IMR-90 (cell line): ENCODE measurements around the gene ZNF521. TPM values are rescaled to one million over a fixed set of nuclear protein-coding genes. Genes with fewer than 3 reads are reported as not detected.

Experiments
- ATAC-seq: fragments of 200-7000 bp; cut with Tn5 transposase; 2 replicates; pipeline ENCODE4 v1.9.1; 2020; ENCODE audit warnings: low read depth, mild to moderate bottlenecking, moderate library complexity
- BruUV-seq: library from RNA; stranded (reverse); fragments of 400-500 nt; replicated peaks from 2 replicates; lab custom pipeline; 2021; lab: Mats Ljungman, UMichigan
- CTCF ChIA-PET: fragments of 300-600 bp; formaldehyde crosslinking; extraction: SDS; loops from one replicate; lab custom pipeline; 2021; ENCODE audit warnings: antibody characterized with exemption; lab: Yijun Ruan, JAX
- POLR2A ChIA-PET: fragments of 300-600 bp; sonication (Branson Sonifier 250); formaldehyde crosslinking; loops from one replicate; lab custom pipeline; 2022; ENCODE audit warnings: antibody characterized with exemption; ENCODE audit not compliant: unreplicated experiment; lab: Charles Lee
- DNase-seq: peaks from one replicate; pipeline ENCODE4 v3.0.0; 2013
- H2AFZ ChIP-seq: replicated peaks from 2 replicates; pipeline ENCODE3; 2013; ENCODE audit warnings: low read length, mild to moderate bottlenecking; ENCODE audit not compliant: poor library complexity
- H2AK5ac ChIP-seq: 2 replicates; pipeline ENCODE4 v1.6.1; 2013; ENCODE audit warnings: low read depth, low read length, inconsistent platforms
- H2AK9ac ChIP-seq: replicated peaks from 2 replicates; pipeline ENCODE3; 2013; ENCODE audit warnings: mild to moderate bottlenecking, low read depth, low read length, moderate library complexity; ENCODE audit not compliant: poor library complexity
- H2BK120ac ChIP-seq: 2 replicates; pipeline ENCODE4 v1.6.1; 2013; ENCODE audit warnings: low read depth, low read length, inconsistent platforms
- H2BK15ac ChIP-seq: 3 replicates; pipeline ENCODE4 v1.6.1; 2013; ENCODE audit warnings: low read depth, low read length, inconsistent platforms
- H2BK20ac ChIP-seq: 2 replicates; pipeline ENCODE4 v1.6.1; 2013; ENCODE audit warnings: low read depth, mild to moderate bottlenecking, inconsistent platforms, low read length, moderate library complexity
- H2BK5ac ChIP-seq: 2 replicates; pipeline ENCODE4 v1.6.1; 2013; ENCODE audit warnings: mild to moderate bottlenecking, low read depth, low read length, inconsistent platforms; ENCODE audit not compliant: poor library complexity, severe bottlenecking
- H3K14ac ChIP-seq: replicated peaks from 2 replicates; pipeline ENCODE4 v1.6.1; 2013; ENCODE audit warnings: low read depth, low read length, inconsistent platforms
- H3K18ac ChIP-seq: 2 replicates; pipeline ENCODE4 v1.6.1; 2013; ENCODE audit warnings: low read depth, low read length, control low read depth
- H3K23ac ChIP-seq: 2 replicates; pipeline ENCODE4 v1.6.1; 2013; ENCODE audit warnings: low read depth, low read length, inconsistent platforms
- H3K27ac ChIP-seq: 2 replicates; pipeline ENCODE4 v1.5.1; 2013; ENCODE audit warnings: mild to moderate bottlenecking, control low read depth, low read length; ENCODE audit not compliant: insufficient read depth
- H3K27me3 ChIP-seq: 2 replicates; pipeline ENCODE4 v1.6.1; 2013; ENCODE audit warnings: low read length; ENCODE audit not compliant: control insufficient read depth, insufficient read depth
- H3K36me3 ChIP-seq: 2 replicates; pipeline ENCODE4 v1.6.1; 2013; ENCODE audit warnings: low read length, mixed read lengths; ENCODE audit not compliant: control insufficient read depth, insufficient read depth
- H3K4ac ChIP-seq: 2 replicates; pipeline ENCODE4 v1.6.1; 2013; ENCODE audit warnings: low read depth, low read length, inconsistent platforms
- H3K4me1 ChIP-seq: 2 replicates; pipeline ENCODE4 v1.6.1; 2013; ENCODE audit warnings: low read length, mixed read lengths; ENCODE audit not compliant: control insufficient read depth, insufficient read depth
- H3K4me2 ChIP-seq: 2 replicates; pipeline ENCODE4 v1.6.1; 2013; ENCODE audit warnings: low read depth, mild to moderate bottlenecking, control low read depth, low read length, moderate library complexity
- H3K4me3 ChIP-seq: 2 replicates; pipeline ENCODE4 v1.5.1; 2013; ENCODE audit warnings: low read depth, mild to moderate bottlenecking, control low read depth, low read length, moderate library complexity; ENCODE audit not compliant: insufficient read depth
- H3K56ac ChIP-seq: 2 replicates; pipeline ENCODE4 v1.6.1; 2013; ENCODE audit warnings: low read length, inconsistent platforms; ENCODE audit not compliant: insufficient read depth; ENCODE audit errors: extremely low read depth
- H3K79me1 ChIP-seq, 2 experiments: 2 replicates each; pipeline ENCODE4 v1.6.1; 2013; ENCODE audit warnings: low read length in 2 of 2, inconsistent platforms in 1 of 2, low read depth in 1 of 2
- H3K9ac ChIP-seq: 2 replicates; pipeline ENCODE4 v1.6.1; 2013; ENCODE audit warnings: low read depth, low read length, control low read depth
- H3K9me1 ChIP-seq: 2 replicates; pipeline ENCODE4 v1.6.1; 2013; ENCODE audit warnings: low read length, inconsistent platforms; ENCODE audit not compliant: insufficient read depth
- H3K9me3 ChIP-seq: 2 replicates; pipeline ENCODE4 v1.6.1; 2013; ENCODE audit warnings: low read length; ENCODE audit not compliant: control insufficient read depth, insufficient read depth
- H4K20me1 ChIP-seq: 2 replicates; pipeline ENCODE4 v1.6.1; 2013; ENCODE audit warnings: low read length, inconsistent platforms; ENCODE audit not compliant: insufficient read depth
- H4K5ac ChIP-seq: 2 replicates; pipeline ENCODE4 v1.6.1; 2013; ENCODE audit warnings: mild to moderate bottlenecking, low read depth, low read length, control low read depth
- H4K8ac ChIP-seq, 2 experiments: 2 replicates each; pipeline ENCODE4 v1.6.1; 2013; ENCODE audit warnings: low read depth in 2 of 2, low read length in 2 of 2, control low read depth in 1 of 2, inconsistent platforms in 1 of 2
- H4K91ac ChIP-seq: 2 replicates; pipeline ENCODE4 v1.6.1; 2013; ENCODE audit warnings: low read depth, low read length, inconsistent platforms; ENCODE audit not compliant: insufficient read depth
- BHLHE40 ChIP-seq: fragments of 150-350 bp; IDR thresholded peaks from 2 replicates; pipeline ENCODE4 v1.6.1; 2016; ENCODE audit warnings: mild to moderate bottlenecking, low read depth, low read length
- CEBPB ChIP-seq: IDR thresholded peaks from 2 replicates; pipeline ENCODE4 v1.6.1; 2012; ENCODE audit warnings: low read depth, low read length, improper control_type of control experiment
- CHD1 ChIP-seq: IDR thresholded peaks from 2 replicates; pipeline ENCODE4 v1.6.1; 2012; ENCODE audit warnings: low read depth, low read length, improper control_type of control experiment
- FOS ChIP-seq: fragments of 150-350 bp; IDR thresholded peaks from 2 replicates; pipeline ENCODE4 v1.6.1; 2016; ENCODE audit warnings: low read depth, low read length
- MAFK ChIP-seq: IDR thresholded peaks from 2 replicates; pipeline ENCODE4 v1.6.1; 2012; ENCODE audit warnings: low read depth, low read length, improper control_type of control experiment
- MAZ ChIP-seq: IDR thresholded peaks from 2 replicates; pipeline ENCODE4 v1.6.1; 2012; ENCODE audit warnings: low read depth, mild to moderate bottlenecking, low read length, improper control_type of control experiment, moderate library complexity, borderline replicate concordance
- MXI1 ChIP-seq: IDR thresholded peaks from 2 replicates; pipeline ENCODE4 v1.6.1; 2012; ENCODE audit warnings: low read depth, mild to moderate bottlenecking, low read length, moderate library complexity, borderline replicate concordance
- NFE2L2 ChIP-seq: fragments of 150-350 bp; IDR thresholded peaks from 2 replicates; pipeline ENCODE4 v1.6.1; 2016; ENCODE audit warnings: low read depth, mild to moderate bottlenecking, low read length
- POLR2A ChIP-seq: IDR thresholded peaks from 2 replicates; pipeline ENCODE4 v1.6.1; 2012; ENCODE audit warnings: mild to moderate bottlenecking, low read depth, low read length
- RAD21 ChIP-seq: IDR thresholded peaks from 2 replicates; pipeline ENCODE4 v1.6.1; 2012; ENCODE audit warnings: low read length, improper control_type of control experiment
- RCOR1 ChIP-seq: IDR thresholded peaks from 2 replicates; pipeline ENCODE4 v1.6.1; 2012; ENCODE audit warnings: mild to moderate bottlenecking, low read length, improper control_type of control experiment; ENCODE audit not compliant: insufficient replicate concordance
- RFX5 ChIP-seq: IDR thresholded peaks from 2 replicates; pipeline ENCODE4 v1.8.0; 2012; ENCODE audit warnings: low read depth, mild to moderate bottlenecking, low read length, moderate library complexity
- SMC3 ChIP-seq: fragments of 150-350 bp; IDR thresholded peaks from 2 replicates; pipeline ENCODE4 v1.6.1; 2016; ENCODE audit warnings: low read depth, mild to moderate bottlenecking, antibody characterized with exemption, low read length, moderate library complexity
- WGBS, 2 experiments: methylation state at CpG; one replicate each; pipeline versions ENCODE4 v1.1.5 to v1.1.7; 2013; ENCODE audit warnings: missing lambda C conversion rate in 2 of 2; ENCODE audit not compliant: insufficient read length in 1 of 2; ENCODE audit errors: extremely low coverage in 2 of 2; 5-methylcytosine and 5-hydroxymethylcytosine counted together
- dilution Hi-C: fragments of 300-500 bp; cut with HindIII; formaldehyde crosslinking; loops from one replicate; pipeline ENCODE4 v1.14.3; 2018; ENCODE audit warnings: low sequenced_read_pairs; ENCODE audit not compliant: unreplicated experiment
- in situ Hi-C: fragments of 300-500 bp; cut with MboI; formaldehyde crosslinking; loops from 3 replicates; pipeline ENCODE4 v1.14.3; 2019; ENCODE audit warnings: low sequenced_read_pairs, inconsistent platforms, mixed read lengths
- intact Hi-C: fragments of 100-400 bp; cut with micrococcal nuclease; formaldehyde crosslinking; loops from 2 replicates; pipeline ENCODE4 v1.10.0; 2022
- polyA plus RNA-seq, 3 experiments: library from polyadenylated mRNA; depleted of rRNA; stranded (reverse); fragments of >200 nt; gene quantifications; 2 replicates each; pipeline ENCODE4 v1.2.3, GENCODE V29; 2012; ENCODE audit warnings: low replicate concordance in 1 of 3
- total RNA-seq: library from RNA; depleted of rRNA; stranded (reverse); fragments of >200 nt; gene quantifications from 2 replicates; pipeline ENCODE4 v1.2.3, GENCODE V29; 2012
- TF ChIP-seq, protein P1 (sequence below): conservative IDR thresholded peaks from 2 replicates; pipeline ENCODE4 v1.5.1; 2012; ENCODE audit warnings: mild to moderate bottlenecking, low read depth, low read length, improper control_type of control experiment
- TF ChIP-seq, protein P2 (sequence below): fragments of 150-350 bp; IDR thresholded peaks from 2 replicates; pipeline ENCODE4 v1.6.1; 2016; ENCODE audit warnings: low read depth, mild to moderate bottlenecking, low read length, moderate library complexity, borderline replicate concordance
- TF ChIP-seq, protein P3 (sequence below): fragments of 150-350 bp; IDR thresholded peaks from 2 replicates; pipeline ENCODE4 v1.6.1; 2017; ENCODE audit warnings: mild to moderate bottlenecking, antibody characterized with exemption, low read length, low read depth

ZNF521 gene
- total and polyA plus RNA-seq, 2 of the 4 experiments (the other 2 are of a cell fraction) = 21.5 to 59.3 TPM

DNA sequence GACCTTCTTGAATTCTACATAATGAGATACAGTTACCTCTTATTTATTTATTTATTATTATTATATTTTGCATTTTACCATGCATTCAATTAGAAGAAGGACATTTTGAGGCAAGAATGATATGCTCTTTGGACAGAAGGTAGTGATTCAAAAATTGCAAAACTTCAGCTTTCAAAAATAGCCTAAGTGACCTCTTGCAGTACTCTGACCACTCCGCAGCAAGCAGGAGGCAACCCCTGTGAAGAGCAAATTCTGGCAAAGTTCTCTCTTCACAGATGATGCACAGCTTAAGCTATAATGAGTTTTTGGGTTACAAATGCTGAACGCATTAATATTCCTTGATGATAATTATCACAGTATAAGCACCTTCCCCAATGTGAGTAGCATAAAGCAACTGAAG is 170.0 kb downstream of the ZNF521 start:
- WGBS, 2 experiments = no CpG with 5 or more reads among the region's 2 CpGs
- no peak overlapping the region for H3K9ac ChIP-seq
- TF ChIP-seq MXI1 (no peak), BHLHE40 (no peak), SMC3 (no peak), POLR2A (no peak), CEBPB (no peak), NFE2L2 (no peak), MAFK (no peak), MAZ (no peak), RAD21 (no peak), RFX5 (no peak), CHD1 (no peak), RCOR1 (no peak), FOS (no peak)
- TF ChIP-seq, protein P1, sequence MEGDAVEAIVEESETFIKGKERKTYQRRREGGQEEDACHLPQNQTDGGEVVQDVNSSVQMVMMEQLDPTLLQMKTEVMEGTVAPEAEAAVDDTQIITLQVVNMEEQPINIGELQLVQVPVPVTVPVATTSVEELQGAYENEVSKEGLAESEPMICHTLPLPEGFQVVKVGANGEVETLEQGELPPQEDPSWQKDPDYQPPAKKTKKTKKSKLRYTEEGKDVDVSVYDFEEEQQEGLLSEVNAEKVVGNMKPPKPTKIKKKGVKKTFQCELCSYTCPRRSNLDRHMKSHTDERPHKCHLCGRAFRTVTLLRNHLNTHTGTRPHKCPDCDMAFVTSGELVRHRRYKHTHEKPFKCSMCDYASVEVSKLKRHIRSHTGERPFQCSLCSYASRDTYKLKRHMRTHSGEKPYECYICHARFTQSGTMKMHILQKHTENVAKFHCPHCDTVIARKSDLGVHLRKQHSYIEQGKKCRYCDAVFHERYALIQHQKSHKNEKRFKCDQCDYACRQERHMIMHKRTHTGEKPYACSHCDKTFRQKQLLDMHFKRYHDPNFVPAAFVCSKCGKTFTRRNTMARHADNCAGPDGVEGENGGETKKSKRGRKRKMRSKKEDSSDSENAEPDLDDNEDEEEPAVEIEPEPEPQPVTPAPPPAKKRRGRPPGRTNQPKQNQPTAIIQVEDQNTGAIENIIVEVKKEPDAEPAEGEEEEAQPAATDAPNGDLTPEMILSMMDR = no peak
- TF ChIP-seq, protein P2, sequence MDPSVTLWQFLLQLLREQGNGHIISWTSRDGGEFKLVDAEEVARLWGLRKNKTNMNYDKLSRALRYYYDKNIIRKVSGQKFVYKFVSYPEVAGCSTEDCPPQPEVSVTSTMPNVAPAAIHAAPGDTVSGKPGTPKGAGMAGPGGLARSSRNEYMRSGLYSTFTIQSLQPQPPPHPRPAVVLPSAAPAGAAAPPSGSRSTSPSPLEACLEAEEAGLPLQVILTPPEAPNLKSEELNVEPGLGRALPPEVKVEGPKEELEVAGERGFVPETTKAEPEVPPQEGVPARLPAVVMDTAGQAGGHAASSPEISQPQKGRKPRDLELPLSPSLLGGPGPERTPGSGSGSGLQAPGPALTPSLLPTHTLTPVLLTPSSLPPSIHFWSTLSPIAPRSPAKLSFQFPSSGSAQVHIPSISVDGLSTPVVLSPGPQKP = no peak
- TF ChIP-seq, protein P3, sequence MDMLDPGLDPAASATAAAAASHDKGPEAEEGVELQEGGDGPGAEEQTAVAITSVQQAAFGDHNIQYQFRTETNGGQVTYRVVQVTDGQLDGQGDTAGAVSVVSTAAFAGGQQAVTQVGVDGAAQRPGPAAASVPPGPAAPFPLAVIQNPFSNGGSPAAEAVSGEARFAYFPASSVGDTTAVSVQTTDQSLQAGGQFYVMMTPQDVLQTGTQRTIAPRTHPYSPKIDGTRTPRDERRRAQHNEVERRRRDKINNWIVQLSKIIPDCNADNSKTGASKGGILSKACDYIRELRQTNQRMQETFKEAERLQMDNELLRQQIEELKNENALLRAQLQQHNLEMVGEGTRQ = no peak
- H4K91ac ChIP-seq = no peak overlapping the region
- 0 out of 2 replicates have a peak, but pooled peaks cover 2% of the 10 kb centered on the region for H3K4me1 ChIP-seq
- no peak overlapping the region for H2BK120ac ChIP-seq
- 0 out of 2 replicates have a peak, but pooled peaks cover 6% of the 10 kb centered on the region for H3K9me1 ChIP-seq
- in situ Hi-C loops (no loop called here), dilution Hi-C loops (no loop called here), intact Hi-C loops (no loop called here)
- no peak overlapping the region for H4K8ac ChIP-seq
- no peaks in the 10 kb centered on the region for H3K27me3 ChIP-seq
- H2BK20ac ChIP-seq = no peak overlapping the region
- no peak overlapping the region for H3K27ac ChIP-seq
- H2AFZ ChIP-seq = no peak overlapping the region
- no peak overlapping the region for H2AK5ac ChIP-seq
- no peak overlapping the region for H3K4ac ChIP-seq
- no peak overlapping the region for H3K4me2 ChIP-seq
- H2BK5ac ChIP-seq = no peak overlapping the region
- DNase-seq = no peak
- H2AK9ac ChIP-seq = no peak overlapping the region
- no peak overlapping the region for H3K18ac ChIP-seq
- no peak overlapping the region for H3K23ac ChIP-seq
- no peaks in the 10 kb centered on the region; the same call in 1 of the 2 replicates for H3K36me3 ChIP-seq
- ChIA-PET POLR2A (no interaction called here), CTCF (no interaction called here)
- no peak overlapping the region for H2BK15ac ChIP-seq
- no peak overlapping the region for H3K4me3 ChIP-seq
- no peak overlapping the region for H3K14ac ChIP-seq
- peaks cover 3 to 21% of the 10 kb centered on the region in 2 experiments; a peak in 2 of 4 replicates for H3K79me1 ChIP-seq
- no peaks in the 10 kb centered on the region for H4K20me1 ChIP-seq
- BruUV-seq = no TSS peak
- no peak overlapping the region for H4K5ac ChIP-seq
- ATAC-seq = no peak
- H3K9me3 ChIP-seq = no peaks in the 10 kb centered on the region
- H3K56ac ChIP-seq = no peak overlapping the region
